HepG2 (cell line): ENCODE results near the gene MARS1. TPM values are rescaled to one million over a fixed set of nuclear protein-coding genes. Genes with fewer than 3 reads are reported as not detected.

Source experiments
- ATAC-seq: fragments of 200-7000 bp; cut with Tn5 transposase; 3 replicates; pipeline ENCODE4 v1.9.1; 2020; ENCODE audit warnings: mild to moderate bottlenecking, moderate library complexity
- BruUV-seq: library from RNA; stranded (reverse); fragments of 400-500 nt; replicated peaks from 2 replicates; lab custom pipeline; 2021; lab: Mats Ljungman, UMichigan
- CTCF ChIA-PET: fragments of 300-600 bp; formaldehyde crosslinking; extraction: SDS; loops from one replicate; lab custom pipeline; 2021; ENCODE audit warnings: low total read pairs, inconsistent platforms, low intra/inter-chr PET ratio; lab: Yijun Ruan, JAX
- POLR2A ChIA-PET: fragments of 350-600 bp; sonication (Branson Sonifier 250); formaldehyde crosslinking; loops from one replicate; lab custom pipeline; 2020; ENCODE audit warnings: antibody characterized with exemption, inconsistent platforms; lab: Yijun Ruan, JAX
- DNase-seq: peaks from one replicate; pipeline ENCODE4 v3.0.0-alpha.2; 2015; ENCODE audit warnings: low spot score
- FAIRE-seq: peaks from 3 replicates; lab custom pipeline; 2011; peaks lifted over from hg19 to GRCh38; lab: Jason Lieb, UNC
- H2AFZ ChIP-seq: one replicate; pipeline ENCODE4 v1.6.1; 2011; ENCODE audit warnings: low read length, inconsistent platforms
- H3K27ac ChIP-seq: fragments of 300-600 bp; 3 replicates; pipeline ENCODE4 v1.8.0; 2011; ENCODE audit warnings: mixed run types, mild to moderate bottlenecking, mixed read lengths, low read length, inconsistent platforms; ENCODE audit not compliant: insufficient read depth; ENCODE audit errors: extremely low read length
- H3K27me3 ChIP-seq, 2 experiments: fragments of 200-600 bp in 1 of 2; 2 replicates in 1 of 2; 3 replicates in 1 of 2; pipeline versions ENCODE4 v1.6.0 to v1.8.0; 2011; ENCODE audit warnings: low read length in 2 of 2, mild to moderate bottlenecking in 2 of 2, moderate library complexity in 2 of 2, inconsistent platforms in 1 of 2; ENCODE audit not compliant: insufficient read depth in 2 of 2, control insufficient read depth in 1 of 2
- H3K36me3 ChIP-seq, 2 experiments: fragments of 200-600 bp in 1 of 2; replicated peaks in 1 of 2; 2 replicates in 1 of 2; 3 replicates in 1 of 2; pipeline versions ENCODE4 v1.5.1 to v1.8.0; 2011; ENCODE audit warnings: low read length in 2 of 2, inconsistent platforms in 1 of 2; ENCODE audit not compliant: insufficient read depth in 2 of 2, control insufficient read depth in 1 of 2
- H3K4me1 ChIP-seq: 2 replicates; pipeline ENCODE4 v1.5.1; 2012; ENCODE audit warnings: low read length, inconsistent platforms; ENCODE audit not compliant: insufficient read depth
- H3K4me2 ChIP-seq: 2 replicates; pipeline ENCODE4 v1.6.0; 2011; ENCODE audit warnings: low read depth, low read length, inconsistent platforms
- H3K4me3 ChIP-seq, 3 experiments: fragments of 200-600 bp in 1 of 3; sonication (generic), shearing (Covaris generic) in 1 of 3; replicated peaks in 1 of 3; 2 replicates each; pipeline ENCODE4 v1.5.1; 2011 to 2016; ENCODE audit warnings: low read length in 3 of 3, inconsistent platforms in 2 of 3, low read depth in 2 of 3, mild to moderate bottlenecking in 2 of 3, control low read depth in 1 of 3, mixed read lengths in 1 of 3; ENCODE audit not compliant: insufficient read depth in 1 of 3
- H3K79me2 ChIP-seq: one replicate; pipeline ENCODE4 v1.6.1; 2011; ENCODE audit warnings: low read length, inconsistent platforms; ENCODE audit not compliant: insufficient read depth
- H3K9ac ChIP-seq: 2 replicates; pipeline ENCODE4 v1.6.0; 2011; ENCODE audit warnings: mild to moderate bottlenecking, low read depth, low read length, inconsistent platforms; ENCODE audit not compliant: insufficient read depth
- H3K9me3 ChIP-seq: 2 replicates; pipeline ENCODE4 v1.5.1; 2012; ENCODE audit warnings: mild to moderate bottlenecking, low read length
- H4K20me1 ChIP-seq: 2 replicates; pipeline ENCODE4 v1.6.0; 2011; ENCODE audit warnings: inconsistent platforms, mild to moderate bottlenecking, low read length, moderate library complexity; ENCODE audit not compliant: insufficient read depth
- AGO2 ChIP-seq: fragments of 200-400 bp; formaldehyde crosslinking; optimal IDR thresholded peaks from 2 replicates; pipeline ENCODE3; 2017; ENCODE audit warnings: mild to moderate bottlenecking, low read depth, low read length, moderate library complexity
- BRCA1 ChIP-seq: sonication (generic); formaldehyde crosslinking; IDR thresholded peaks from 2 replicates; pipeline ENCODE4 v1.4.0; 2020; ENCODE audit warnings: missing genetic modification reagents
- HDAC6 ChIP-seq: fragments of 200-600 bp; sonication (generic); IDR thresholded peaks from 2 replicates; pipeline ENCODE4 v1.7.0; 2017; ENCODE audit warnings: mild to moderate bottlenecking, antibody characterized with exemption, low read length, low read depth
- POLR2A ChIP-seq, 2 experiments: IDR thresholded peaks; 2 replicates each; pipeline ENCODE4 v1.6.1; 2011; ENCODE audit warnings: low read depth in 2 of 2, low read length in 2 of 2, mild to moderate bottlenecking in 1 of 2, moderate library complexity in 1 of 2; ENCODE audit not compliant: insufficient read depth in 1 of 2
- POLR2G ChIP-seq: fragments of 200-400 bp; formaldehyde crosslinking; IDR thresholded peaks from 2 replicates; pipeline ENCODE4 v1.6.1; 2018; ENCODE audit warnings: mild to moderate bottlenecking, low read depth, low read length, moderate library complexity
- RBM22 ChIP-seq: fragments of 200-400 bp; formaldehyde crosslinking; optimal IDR thresholded peaks from 2 replicates; pipeline ENCODE3; 2017; ENCODE audit warnings: mild to moderate bottlenecking, low read length, moderate library complexity
- TOPORS ChIP-seq: sonication (generic); formaldehyde crosslinking; IDR thresholded peaks from 2 replicates; pipeline ENCODE4 v1.8.0; 2023; ENCODE audit warnings: mild to moderate bottlenecking, missing genetic modification reagents
- TP53 ChIP-seq: sonication (generic); formaldehyde crosslinking; conservative IDR thresholded peaks from 2 replicates; pipeline ENCODE4 v1.4.0; 2020; ENCODE audit warnings: missing genetic modification reagents
- ZBTB25 ChIP-seq: IDR thresholded peaks from 2 replicates; pipeline ENCODE4 v1.6.1; 2018; ENCODE audit warnings: missing genetic modification reagents
- WGBS: methylation state at CpG from one replicate; pipeline ENCODE4 v1.1.6; 2017; ENCODE audit warnings: low lambda C conversion rate; 5-methylcytosine and 5-hydroxymethylcytosine counted together
- in situ Hi-C: cut with HindIII; loops from 2 replicates; pipeline ENCODE4 v1.10.0; 2017; ENCODE audit warnings: low pct_unique_long_range_greater_than_20kb; ENCODE audit not compliant: extremely low pct_ligation_motif_present
- intact Hi-C: fragments of 100-400 bp; cut with micrococcal nuclease; formaldehyde crosslinking; loops from one replicate; pipeline ENCODE4 v1.10.0; 2022; ENCODE audit not compliant: unreplicated experiment
- polyA plus RNA-seq, 8 experiments: library from polyadenylated mRNA; depleted of rRNA in 3 of 8; stranded (reverse) in 7 of 8; unstranded in 1 of 8; fragments of >200 nt; fragmentation: Illumina TruSeq in 4 of 8; extraction: Trizol in 4 of 8; gene quantifications; 2 replicates each; pipeline versions ENCODE4 v1.2.1 to v1.2.3, GENCODE V29; 2011 to 2016; ENCODE audit warnings: low read depth in 4 of 8, missing spikeins in 1 of 8, mixed read lengths in 1 of 8; ENCODE audit not compliant: insufficient read depth in 1 of 8
- total RNA-seq, 5 experiments: library from RNA; depleted of rRNA; stranded (reverse); fragments of >200 nt; fragmentation: Illumina TruSeq; extraction: Trizol; gene quantifications; 2 replicates each; pipeline ENCODE4 v1.2.3, GENCODE V29; 2016; ENCODE audit warnings: low read depth in 1 of 5
- TF ChIP-seq, protein P1 (sequence below): sonication (generic); formaldehyde crosslinking; IDR thresholded peaks from 2 replicates; pipeline ENCODE4 v1.5.1; 2020; ENCODE audit warnings: mild to moderate bottlenecking, missing genetic modification reagents, borderline replicate concordance
- TF ChIP-seq, protein P2 (sequence below): sonication (generic); formaldehyde crosslinking; IDR thresholded peaks from 2 replicates; pipeline ENCODE4 v1.8.0; 2022; ENCODE audit warnings: mild to moderate bottlenecking, missing genetic modification reagents, moderate library complexity

Gene MARS1
- total and polyA plus RNA-seq, 2 of the 13 experiments (the other 11 are each of a cell fraction or from before 2014, with no cell fraction given), result 115 to 181 TPM

DNA sequence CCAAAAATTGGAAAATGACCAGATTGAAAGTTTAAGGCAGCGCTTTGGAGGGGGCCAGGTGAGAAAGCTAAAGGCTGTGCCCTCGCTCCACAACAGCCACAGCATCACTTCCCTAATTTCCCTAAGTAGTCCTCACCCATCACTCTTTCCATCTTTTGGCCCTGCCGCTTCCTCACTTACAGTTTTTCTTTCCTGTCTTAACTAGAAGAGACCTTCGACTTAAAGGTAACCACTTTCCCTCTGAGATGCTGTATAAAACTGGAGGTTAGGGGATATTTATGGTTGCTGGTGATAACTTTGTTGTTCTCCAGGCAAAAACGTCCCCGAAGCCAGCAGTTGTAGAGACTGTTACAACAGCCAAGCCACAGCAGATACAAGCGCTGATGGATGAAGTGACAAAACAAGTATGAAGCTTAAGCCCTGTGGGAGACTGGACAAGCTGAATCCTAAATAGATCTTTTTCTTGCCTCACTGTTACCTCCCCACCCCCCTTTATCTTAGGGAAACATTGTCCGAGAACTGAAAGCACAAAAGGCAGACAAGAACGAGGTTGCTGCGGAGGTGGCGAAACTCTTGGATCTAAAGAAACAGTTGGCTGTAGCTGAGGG, 28.2 kb downstream of the MARS1 start:
- no peak overlapping the region for H3K4me2 ChIP-seq
- in situ Hi-C loops, result no loop called here
- FAIRE-seq (no peak), DNase-seq (no peak), ATAC-seq (no peak)
- no peaks in the 10 kb centered on the region; a peak in 1 of 5 replicates for H3K27me3 ChIP-seq
- TSS peak; percentile 13 for BruUV-seq
- H3K9me3 ChIP-seq, result no peaks in the 10 kb centered on the region
- WGBS, result 95% methylated on average over 11 of the region's 11 CpGs
- no peak overlapping the region for H2AFZ ChIP-seq
- CTCF ChIA-PET, result no interaction called here
- no peak overlapping the region for H3K9ac ChIP-seq
- H3K36me3 ChIP-seq, result peaks cover 31 to 63% of the 10 kb centered on the region in 2 experiments
- POLR2A ChIA-PET, result interaction anchor here (1.0 to 7.8 kb wide), 6 partner anchors 8 to 75 kb away, joined by 3 to 90 read pairs (median 6); partner anchors contain the start of genes INHBE and PIP4K2C
- H3K27ac ChIP-seq, result no peak overlapping the region
- intact Hi-C loops, result no loop called here
- TF ChIP-seq POLR2A (IDR thresholded peaks at IDR 0.05; ENCODE audit: insufficient read depth in 1 of 2, low read depth in 2 of 2, low read length in 2 of 2) (peak; percentile 7 to 44; a peak in 3 of 4 replicates), TOPORS (CRISPR knock-in tag) (no peak), ZBTB25 (CRISPR knock-in tag) (no peak), TP53 (CRISPR knock-in tag) (no peak), BRCA1 (CRISPR knock-in tag) (no peak), POLR2G (peak; percentile 77), RBM22 (peak; percentile 83), HDAC6 (no peak), AGO2 (peak; percentile 9)
- TF ChIP-seq, protein P1, sequence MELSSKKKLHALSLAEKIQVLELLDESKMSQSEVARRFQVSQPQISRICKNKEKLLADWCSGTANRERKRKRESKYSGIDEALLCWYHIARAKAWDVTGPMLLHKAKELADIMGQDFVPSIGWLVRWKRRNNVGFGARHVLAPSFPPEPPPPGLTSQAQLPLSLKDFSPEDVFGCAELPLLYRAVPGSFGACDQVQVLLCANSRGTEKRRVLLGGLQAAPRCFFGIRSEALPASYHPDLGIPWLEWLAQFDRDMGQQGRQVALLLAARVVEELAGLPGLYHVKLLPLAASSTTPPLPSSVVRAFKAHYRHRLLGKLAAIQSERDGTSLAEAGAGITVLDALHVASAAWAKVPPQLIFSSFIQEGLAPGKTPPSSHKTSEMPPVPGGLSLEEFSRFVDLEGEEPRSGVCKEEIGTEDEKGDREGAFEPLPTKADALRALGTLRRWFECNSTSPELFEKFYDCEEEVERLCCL (CRISPR knock-in tag), result no peak
- TF ChIP-seq, protein P2, sequence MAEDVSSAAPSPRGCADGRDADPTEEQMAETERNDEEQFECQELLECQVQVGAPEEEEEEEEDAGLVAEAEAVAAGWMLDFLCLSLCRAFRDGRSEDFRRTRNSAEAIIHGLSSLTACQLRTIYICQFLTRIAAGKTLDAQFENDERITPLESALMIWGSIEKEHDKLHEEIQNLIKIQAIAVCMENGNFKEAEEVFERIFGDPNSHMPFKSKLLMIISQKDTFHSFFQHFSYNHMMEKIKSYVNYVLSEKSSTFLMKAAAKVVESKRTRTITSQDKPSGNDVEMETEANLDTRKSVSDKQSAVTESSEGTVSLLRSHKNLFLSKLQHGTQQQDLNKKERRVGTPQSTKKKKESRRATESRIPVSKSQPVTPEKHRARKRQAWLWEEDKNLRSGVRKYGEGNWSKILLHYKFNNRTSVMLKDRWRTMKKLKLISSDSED (CRISPR knock-in tag), result no peak
- TF ChIP-seq, all 625 proteins: peak for 4
- Histone ChIP-seq H4K20me1 (peaks cover 35% of the 10 kb centered on the region), H3K4me3 (no peak overlapping the region), H3K79me2 (peaks cover 24% of the 10 kb centered on the region), H3K4me1 (peaks cover 19% of the 10 kb centered on the region)
